SK-N-SH (cell line): ENCODE results near the gene SEMA3C. TPM values are rescaled to one million over a fixed set of nuclear protein-coding genes. Genes with fewer than 3 reads are reported as not detected.

Source experiments
- CTCF ChIA-PET: fragments of 300-600, 350-600 bp; formaldehyde crosslinking; extraction: SDS; loops from one replicate; lab custom pipeline; 2021; lab: Yijun Ruan, JAX
- POLR2A ChIA-PET: fragments of 350-600 bp; sonication (Branson Sonifier 250); formaldehyde crosslinking; extraction: SDS; loops from one replicate; lab custom pipeline; 2020; ENCODE audit warnings: antibody characterized with exemption, inconsistent platforms; lab: Yijun Ruan, JAX
- DNase-seq: peaks from one replicate; pipeline ENCODE4 v3.0.0; 2012
- H2AFZ ChIP-seq: fragments of 200-600 bp; sonication (generic); 2 replicates; pipeline ENCODE4 v1.8.1; 2016; ENCODE audit warnings: antibody characterized with exemption, mild to moderate bottlenecking, low read depth
- H3F3A ChIP-seq: fragments of 200-600 bp; sonication (generic); replicated peaks from 2 replicates; pipeline ENCODE3; 2016; ENCODE audit warnings: antibody characterized with exemption, mild to moderate bottlenecking; ENCODE audit not compliant: insufficient read depth
- H3K27ac ChIP-seq, 2 experiments: fragments of 200-500 bp in 1 of 2; fragments of 200-600 bp in 1 of 2; sonication (Bioruptor generic) in 1 of 2; sonication (generic), shearing (Covaris generic) in 1 of 2; 2 replicates each; pipeline versions ENCODE4 v1.5.1 to v1.6.1; 2014 to 2016; ENCODE audit warnings: low read depth in 2 of 2, inconsistent platforms in 1 of 2, low read length in 1 of 2, mild to moderate bottlenecking in 1 of 2, mixed read lengths in 1 of 2
- H3K27me3 ChIP-seq: fragments of 200-600 bp; sonication (generic), shearing (Covaris generic); 2 replicates; pipeline ENCODE4 v1.6.1; 2016; ENCODE audit warnings: mixed run types; ENCODE audit not compliant: insufficient read depth
- H3K36me3 ChIP-seq, 2 experiments: fragments of 200-500 bp in 1 of 2; fragments of 200-600 bp in 1 of 2; sonication (Bioruptor generic) in 1 of 2; sonication (generic) in 1 of 2; replicated peaks in 1 of 2; 2 replicates each; pipeline versions ENCODE3 to v1.5.1; 2014 to 2016; ENCODE audit warnings: low read length in 1 of 2, mild to moderate bottlenecking in 1 of 2; ENCODE audit not compliant: insufficient read depth in 2 of 2, control insufficient read depth in 1 of 2
- H3K4me1 ChIP-seq, 2 experiments: fragments of 200-500 bp in 1 of 2; fragments of 200-600 bp in 1 of 2; sonication (Bioruptor generic) in 1 of 2; sonication (generic), shearing (Covaris generic) in 1 of 2; 2 replicates each; pipeline versions ENCODE4 v1.5.1 to v1.6.1; 2014 to 2016; ENCODE audit warnings: low read depth in 1 of 2, low read length in 1 of 2, mixed run types in 1 of 2; ENCODE audit not compliant: insufficient read depth in 2 of 2, control insufficient read depth in 1 of 2
- H3K4me2 ChIP-seq: fragments of 200-600 bp; sonication (generic), shearing (Covaris generic); 2 replicates; pipeline ENCODE4 v1.6.1; 2017; ENCODE audit warnings: mixed run types
- H3K4me3 ChIP-seq, 2 experiments: fragments of 200-500 bp in 1 of 2; fragments of 200-600 bp in 1 of 2; sonication (Bioruptor generic) in 1 of 2; sonication (generic), shearing (Covaris generic) in 1 of 2; 2 replicates each; pipeline versions ENCODE4 v1.5.1 to v1.8.1; 2014 to 2016; ENCODE audit warnings: low read depth in 2 of 2, inconsistent platforms in 1 of 2, low read length in 1 of 2, mild to moderate bottlenecking in 1 of 2, mixed read lengths in 1 of 2, moderate library complexity in 1 of 2
- H3K79me2 ChIP-seq: fragments of 200-600 bp; sonication (generic); 2 replicates; pipeline ENCODE4 v1.8.1; 2017; ENCODE audit warnings: mild to moderate bottlenecking; ENCODE audit not compliant: insufficient read depth
- H3K9ac ChIP-seq: fragments of 200-600 bp; sonication (generic); 2 replicates; pipeline ENCODE4 v1.6.1; 2017; ENCODE audit warnings: mixed run types
- H3K9me2 ChIP-seq: fragments of 200-600 bp; sonication (generic); 2 replicates; pipeline ENCODE4 v1.6.1; 2017; ENCODE audit warnings: mixed run types
- H3K9me3 ChIP-seq: fragments of 200-600 bp; sonication (generic); 2 replicates; pipeline ENCODE4 v1.6.1; 2017; ENCODE audit warnings: mixed run types, mild to moderate bottlenecking, moderate library complexity
- H4K20me1 ChIP-seq: fragments of 200-600 bp; sonication (generic); 2 replicates; pipeline ENCODE4 v1.6.1; 2017; ENCODE audit warnings: mild to moderate bottlenecking, mixed run types; ENCODE audit not compliant: insufficient read depth
- CHD2 ChIP-seq: fragments of 150-350 bp; IDR thresholded peaks from 2 replicates; pipeline ENCODE4 v1.6.1; 2018; ENCODE audit warnings: low read length; ENCODE audit not compliant: partially characterized antibody
- FOSL2 ChIP-seq: IDR thresholded peaks from 2 replicates; pipeline ENCODE4 v1.4.0; 2012; ENCODE audit warnings: low read depth, mild to moderate bottlenecking, moderate library complexity, borderline replicate concordance
- FOXJ3 ChIP-seq: sonication (generic); formaldehyde crosslinking; IDR thresholded peaks from 2 replicates; pipeline ENCODE4 v1.5.1; 2020; ENCODE audit warnings: mild to moderate bottlenecking, missing genetic modification reagents
- FOXM1 ChIP-seq: IDR thresholded peaks from 2 replicates; pipeline ENCODE4 v1.4.0; 2012; ENCODE audit warnings: low read depth, mild to moderate bottlenecking
- GABPA ChIP-seq: IDR thresholded peaks from 2 replicates; pipeline ENCODE4 v1.4.0; 2012; ENCODE audit warnings: low read depth, mild to moderate bottlenecking
- POLR2AphosphoS5 ChIP-seq: IDR thresholded peaks from 2 replicates; pipeline ENCODE4 v1.6.1; 2012; ENCODE audit warnings: low read depth, low read length
- SIN3A ChIP-seq: IDR thresholded peaks from 2 replicates; pipeline ENCODE4 v1.6.1; 2012; ENCODE audit warnings: low read depth, mild to moderate bottlenecking, low read length, moderate library complexity, borderline replicate concordance
- TCF12 ChIP-seq: IDR thresholded peaks from 2 replicates; pipeline ENCODE4 v1.4.0; 2012
- WGBS: methylation state at CpG from one replicate; pipeline ENCODE4 v1.1.6; 2017; ENCODE audit warnings: low lambda C conversion rate; 5-methylcytosine and 5-hydroxymethylcytosine counted together
- polyA plus RNA-seq, 3 experiments: library from polyadenylated mRNA; depleted of rRNA; stranded (reverse); fragments of >200 nt; gene quantifications; 2 replicates each; pipeline ENCODE4 v1.2.3, GENCODE V29; 2012
- TF ChIP-seq, protein P1 (sequence below): IDR thresholded peaks from 2 replicates; pipeline ENCODE4 v1.6.1; 2012; ENCODE audit warnings: mild to moderate bottlenecking, low read depth, low read length, moderate library complexity
- TF ChIP-seq, protein P2 (sequence below): IDR thresholded peaks from 2 replicates; pipeline ENCODE4 v1.4.0; 2012; ENCODE audit warnings: low read depth, borderline replicate concordance
- TF ChIP-seq, protein P3 (sequence below): IDR thresholded peaks from 2 replicates; pipeline ENCODE4; 2012
- TF ChIP-seq, protein P4 (sequence below): IDR thresholded peaks from 2 replicates; pipeline ENCODE4 v1.4.0; 2012; ENCODE audit warnings: low read depth

Gene SEMA3C
- polyA plus RNA-seq, 1 of the 3 experiments (the other 2 are of a cell fraction), result 51.1 TPM

DNA sequence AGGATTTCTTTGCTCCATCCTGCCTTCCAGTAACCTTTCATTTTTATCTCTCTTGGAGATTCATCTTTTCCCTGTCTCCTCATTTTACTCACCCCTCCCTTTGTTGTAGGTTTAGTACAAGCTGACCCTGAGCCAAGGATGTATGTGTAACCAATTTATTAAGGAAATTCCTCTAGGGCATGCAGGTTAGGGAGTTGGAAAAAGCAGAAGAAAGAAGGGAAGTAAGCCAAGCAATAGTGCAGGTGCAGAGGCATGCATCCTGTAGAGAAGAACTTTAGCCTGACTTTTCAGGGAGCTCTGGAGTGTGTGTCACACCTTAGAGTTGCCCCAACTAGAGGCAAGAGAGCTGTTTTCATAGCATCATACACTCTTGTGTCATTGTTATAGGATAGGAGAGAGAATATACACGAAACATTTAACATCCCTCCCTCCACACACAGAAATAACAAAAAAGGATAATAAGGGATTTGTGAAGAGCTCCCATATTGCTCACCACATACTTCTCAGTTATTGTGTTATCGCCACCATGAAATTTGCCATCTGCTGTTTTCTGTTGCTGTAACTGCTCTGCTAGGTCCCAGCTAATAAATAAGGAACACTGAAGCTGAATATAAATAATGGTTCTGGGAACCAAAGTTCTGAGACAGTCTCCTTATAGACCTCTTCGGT is 21.8 kb upstream of the SEMA3C start:
- Histone ChIP-seq H3F3A (peaks cover 32% of the 10 kb centered on the region), H3K4me2 (no peak overlapping the region), H3K27me3 (no peaks in the 10 kb centered on the region), H3K27ac (peak overlapping the region; percentile 79 to 87; a peak in 3 of 4 replicates), H2AFZ (peak overlapping the region; percentile 42; the same call in 1 of the 2 replicates), H3K4me3 (no peak overlapping the region), H3K9ac (no peak overlapping the region), H3K79me2 (no peaks in the 10 kb centered on the region), H3K36me3 (no peaks in the 10 kb centered on the region), H4K20me1 (no peaks in the 10 kb centered on the region), H3K9me2 (no peaks in the 10 kb centered on the region), H3K9me3 (0 out of 2 replicates have a peak, but pooled peaks cover 5% of the 10 kb centered on the region), H3K4me1 (peaks cover 0 to 18% of the 10 kb centered on the region in 2 experiments; a peak in 3 of 4 replicates)
- 93% methylated on average over 3 of the region's 3 CpGs for WGBS
- no peak for DNase-seq
- CTCF ChIA-PET, result interaction anchor here (1.1 to 1.5 kb wide), 2 partner anchors 21 to 529 kb away, joined by 3 to 11 read pairs; partner anchors contain the start of gene SEMA3C
- POLR2A ChIA-PET, result no interaction called here
- TF ChIP-seq, protein P1, sequence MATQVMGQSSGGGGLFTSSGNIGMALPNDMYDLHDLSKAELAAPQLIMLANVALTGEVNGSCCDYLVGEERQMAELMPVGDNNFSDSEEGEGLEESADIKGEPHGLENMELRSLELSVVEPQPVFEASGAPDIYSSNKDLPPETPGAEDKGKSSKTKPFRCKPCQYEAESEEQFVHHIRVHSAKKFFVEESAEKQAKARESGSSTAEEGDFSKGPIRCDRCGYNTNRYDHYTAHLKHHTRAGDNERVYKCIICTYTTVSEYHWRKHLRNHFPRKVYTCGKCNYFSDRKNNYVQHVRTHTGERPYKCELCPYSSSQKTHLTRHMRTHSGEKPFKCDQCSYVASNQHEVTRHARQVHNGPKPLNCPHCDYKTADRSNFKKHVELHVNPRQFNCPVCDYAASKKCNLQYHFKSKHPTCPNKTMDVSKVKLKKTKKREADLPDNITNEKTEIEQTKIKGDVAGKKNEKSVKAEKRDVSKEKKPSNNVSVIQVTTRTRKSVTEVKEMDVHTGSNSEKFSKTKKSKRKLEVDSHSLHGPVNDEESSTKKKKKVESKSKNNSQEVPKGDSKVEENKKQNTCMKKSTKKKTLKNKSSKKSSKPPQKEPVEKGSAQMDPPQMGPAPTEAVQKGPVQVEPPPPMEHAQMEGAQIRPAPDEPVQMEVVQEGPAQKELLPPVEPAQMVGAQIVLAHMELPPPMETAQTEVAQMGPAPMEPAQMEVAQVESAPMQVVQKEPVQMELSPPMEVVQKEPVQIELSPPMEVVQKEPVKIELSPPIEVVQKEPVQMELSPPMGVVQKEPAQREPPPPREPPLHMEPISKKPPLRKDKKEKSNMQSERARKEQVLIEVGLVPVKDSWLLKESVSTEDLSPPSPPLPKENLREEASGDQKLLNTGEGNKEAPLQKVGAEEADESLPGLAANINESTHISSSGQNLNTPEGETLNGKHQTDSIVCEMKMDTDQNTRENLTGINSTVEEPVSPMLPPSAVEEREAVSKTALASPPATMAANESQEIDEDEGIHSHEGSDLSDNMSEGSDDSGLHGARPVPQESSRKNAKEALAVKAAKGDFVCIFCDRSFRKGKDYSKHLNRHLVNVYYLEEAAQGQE, result no peak
- TF ChIP-seq FOXM1 (no peak), TCF12 (no peak), CHD2 (no peak), GABPA (no peak), FOSL2 (no peak), FOXJ3 (CRISPR knock-in tag) (no peak), SIN3A (no peak), POLR2AphosphoS5 (no peak)
- TF ChIP-seq, protein P2, sequence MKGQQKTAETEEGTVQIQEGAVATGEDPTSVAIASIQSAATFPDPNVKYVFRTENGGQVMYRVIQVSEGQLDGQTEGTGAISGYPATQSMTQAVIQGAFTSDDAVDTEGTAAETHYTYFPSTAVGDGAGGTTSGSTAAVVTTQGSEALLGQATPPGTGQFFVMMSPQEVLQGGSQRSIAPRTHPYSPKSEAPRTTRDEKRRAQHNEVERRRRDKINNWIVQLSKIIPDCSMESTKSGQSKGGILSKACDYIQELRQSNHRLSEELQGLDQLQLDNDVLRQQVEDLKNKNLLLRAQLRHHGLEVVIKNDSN, result no peak
- TF ChIP-seq, protein P3, sequence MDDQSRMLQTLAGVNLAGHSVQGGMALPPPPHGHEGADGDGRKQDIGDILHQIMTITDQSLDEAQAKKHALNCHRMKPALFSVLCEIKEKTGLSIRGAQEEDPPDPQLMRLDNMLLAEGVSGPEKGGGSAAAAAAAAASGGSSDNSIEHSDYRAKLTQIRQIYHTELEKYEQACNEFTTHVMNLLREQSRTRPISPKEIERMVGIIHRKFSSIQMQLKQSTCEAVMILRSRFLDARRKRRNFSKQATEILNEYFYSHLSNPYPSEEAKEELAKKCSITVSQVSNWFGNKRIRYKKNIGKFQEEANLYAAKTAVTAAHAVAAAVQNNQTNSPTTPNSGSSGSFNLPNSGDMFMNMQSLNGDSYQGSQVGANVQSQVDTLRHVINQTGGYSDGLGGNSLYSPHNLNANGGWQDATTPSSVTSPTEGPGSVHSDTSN, result no peak
- TF ChIP-seq, protein P4, sequence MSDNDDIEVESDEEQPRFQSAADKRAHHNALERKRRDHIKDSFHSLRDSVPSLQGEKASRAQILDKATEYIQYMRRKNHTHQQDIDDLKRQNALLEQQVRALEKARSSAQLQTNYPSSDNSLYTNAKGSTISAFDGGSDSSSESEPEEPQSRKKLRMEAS, result no peak
